BLaER1 treated with 17β-estradiol and CSF1 and Interleukin-3, amounts not matched to agents 10 nM and 100 nM (cell line): ENCODE measurements around the gene TFPT.

Experiments
- H3K27ac ChIP-seq, 11 experiments: shearing (Covaris generic); formaldehyde crosslinking; 2 replicates each; pipeline ENCODE4 v1.8.1; 2022
- H3K27me3 ChIP-seq, 11 experiments: shearing (Covaris generic); formaldehyde crosslinking; 2 replicates each; pipeline ENCODE4 v1.8.1; 2022
- H3K36me3 ChIP-seq, 11 experiments: shearing (Covaris generic); formaldehyde crosslinking; 2 replicates each; pipeline ENCODE4 v1.8.1; 2022
- H3K4me1 ChIP-seq, 10 experiments: shearing (Covaris generic); formaldehyde crosslinking; 2 replicates each; pipeline ENCODE4 v1.8.1; 2022
- H3K4me2 ChIP-seq, 11 experiments: shearing (Covaris generic); formaldehyde crosslinking; 2 replicates each; pipeline ENCODE4 v1.8.1; 2022
- H3K4me3 ChIP-seq, 10 experiments: shearing (Covaris generic); formaldehyde crosslinking; 2 replicates each; pipeline ENCODE4 v1.8.1; 2022
- H3K9ac ChIP-seq, 11 experiments: shearing (Covaris generic); formaldehyde crosslinking; 2 replicates each; pipeline ENCODE4 v1.8.1; 2022
- H3K9me3 ChIP-seq, 11 experiments: shearing (Covaris generic); formaldehyde crosslinking; replicated peaks in 1 of 11; 2 replicates each; pipeline ENCODE4 v1.8.1; 2022
- H4K20me1 ChIP-seq, 11 experiments: shearing (Covaris generic); formaldehyde crosslinking; 2 replicates each; pipeline ENCODE4 v1.8.1; 2022
- Cebpa-rat ChIP-seq, 11 experiments: shearing (Covaris generic); IDR thresholded peaks; 2 replicates each; pipeline ENCODE4 v1.8.1; 2022

TFPT gene

GRCh38 chr19:54141356-54141755, 25.9 kb upstream of the TFPT start:
- TF ChIP-seq Cebpa-rat (IDR thresholded peaks at IDR 0.05), result no peak
- H3K4me3 ChIP-seq, result no peak overlapping the region
- H3K27me3 ChIP-seq, result no peaks in the 10 kb centered on the region
- peak overlapping the region in 9 of 11 experiments; percentile 11 to 100 (median 44); a peak in 11 of 22 replicates for H3K9ac ChIP-seq
- peak overlapping the region in 3 of 11 experiments; percentile 97 to 100 (median 98); a peak in 6 of 22 replicates for H3K4me2 ChIP-seq
- no peaks in the 10 kb centered on the region for H3K9me3 ChIP-seq
- peaks cover 66 to 83% (median 78%) of the 10 kb centered on the region in 11 experiments for H4K20me1 ChIP-seq
- peak overlapping the region in 2 of 11 experiments; percentile 19 to 97; a peak in 2 of 22 replicates for H3K27ac ChIP-seq
- H3K36me3 ChIP-seq, result peaks cover 59 to 77% (median 75%) of the 10 kb centered on the region in 11 experiments
- peaks cover 30 to 42% (median 36%) of the 10 kb centered on the region in 10 experiments for H3K4me1 ChIP-seq

- Histone ChIP-seq H3K27me3 (no peaks in the 10 kb centered on the region), H3K9me3 (no peaks in the 10 kb centered on the region), H4K20me1 (peaks cover 50 to 56% (median 52%) of the 10 kb centered on the region in 11 experiments), H3K36me3 (peaks cover 32 to 50% (median 48%) of the 10 kb centered on the region in 11 experiments), H3K9ac (peak overlapping the region; percentile 95 to 100 (median 99)), H3K4me2 (peak overlapping the region; percentile 84 to 100 (median 97)), H3K4me3 (peak overlapping the region; percentile 83 to 96 (median 92)), H3K4me1 (peaks cover 39 to 51% (median 45%) of the 10 kb centered on the region in 10 experiments), H3K27ac (peak overlapping the region; percentile 97 to 100 (median 99); a peak in 21 of 22 replicates)
- TF ChIP-seq Cebpa-rat (IDR thresholded peaks at IDR 0.05), result no peak
These were observed 23.2 kb upstream of the TFPT start for GRCh38 chr19:54138489-54139256.

- H3K9me3 ChIP-seq, result no peaks in the 10 kb centered on the region
- H3K27ac ChIP-seq, result peak within 1 kb of the TSS; percentile 97 to 100 (median 99)
- peak within 1 kb of the TSS; percentile 95 to 100 (median 99) for H3K9ac ChIP-seq
- H3K27me3 ChIP-seq, result no peaks in the 10 kb centered on the region
- H3K4me3 ChIP-seq, result peak within 1 kb of the TSS; percentile 83 to 96 (median 92)
- peaks cover 24 to 48% (median 41%) of the 10 kb centered on the region in 11 experiments for H3K36me3 ChIP-seq
- H3K4me2 ChIP-seq, result peak within 1 kb of the TSS; percentile 92 to 100 (median 98)
- peaks cover 39 to 49% (median 45%) of the 10 kb centered on the region in 10 experiments for H3K4me1 ChIP-seq
- no peak for TF ChIP-seq Cebpa-rat (IDR thresholded peaks at IDR 0.05)
- H4K20me1 ChIP-seq, result peaks cover 44 to 51% (median 46%) of the 10 kb centered on the region in 11 experiments
These were observed 22.4 kb upstream of the TFPT start, which contains the start of gene CNOT3 for GRCh38 chr19:54137699-54138488. Gene CNOT3, plus strand, starts transcription at chr19:54137762. Its CDS starts 5,217 bp downstream, at chr19:54142979.

- H3K9ac ChIP-seq, result peak overlapping the region; percentile 95 to 100 (median 99)
- H3K36me3 ChIP-seq, result peaks cover 19 to 48% (median 37%) of the 10 kb centered on the region in 11 experiments
- no peaks in the 10 kb centered on the region for H3K9me3 ChIP-seq
- H3K27ac ChIP-seq, result peak overlapping the region; percentile 97 to 100 (median 99)
- no peak for TF ChIP-seq Cebpa-rat (IDR thresholded peaks at IDR 0.05)
- H3K4me1 ChIP-seq, result peaks cover 39 to 49% (median 45%) of the 10 kb centered on the region in 10 experiments
- peaks cover 36 to 43% (median 38%) of the 10 kb centered on the region in 11 experiments for H4K20me1 ChIP-seq
- peak overlapping the region; percentile 83 to 96 (median 92) for H3K4me3 ChIP-seq
- H3K27me3 ChIP-seq, result no peaks in the 10 kb centered on the region
- peak overlapping the region; percentile 91 to 98 (median 94) for H3K4me2 ChIP-seq
These were observed 21.6 kb upstream of the TFPT start for GRCh38 chr19:54136864-54137698.

GRCh38 chr19:54136086-54136863, 20.8 kb upstream of the TFPT start:
- peak overlapping the region; percentile 33 to 75 (median 65); a peak in 20 of 22 replicates for H3K9ac ChIP-seq
- H4K20me1 ChIP-seq, result peaks cover 28 to 41% (median 31%) of the 10 kb centered on the region in 11 experiments
- peak overlapping the region in 8 of 11 experiments; percentile 2 to 54 (median 30); a peak in 13 of 22 replicates for H3K27ac ChIP-seq
- no peaks in the 10 kb centered on the region for H3K9me3 ChIP-seq
- no peak for TF ChIP-seq Cebpa-rat (IDR thresholded peaks at IDR 0.05)
- H3K4me3 ChIP-seq, result peak overlapping the region; percentile 50 to 72 (median 62)
- peaks cover 39 to 44% (median 40%) of the 10 kb centered on the region in 10 experiments for H3K4me1 ChIP-seq
- H3K4me2 ChIP-seq, result peak overlapping the region; percentile 91 to 98 (median 94)
- peaks cover 19 to 48% (median 37%) of the 10 kb centered on the region in 11 experiments for H3K36me3 ChIP-seq
- H3K27me3 ChIP-seq, result no peaks in the 10 kb centered on the region

- H3K4me2 ChIP-seq, result no peak overlapping the region
- H3K4me1 ChIP-seq, result peaks cover 17 to 23% (median 19%) of the 10 kb centered on the region in 10 experiments
- TF ChIP-seq Cebpa-rat (IDR thresholded peaks at IDR 0.05), result no peak
- peaks cover 27 to 48% (median 37%) of the 10 kb centered on the region in 11 experiments for H3K36me3 ChIP-seq
- H3K9me3 ChIP-seq, result no peaks in the 10 kb centered on the region
- H3K4me3 ChIP-seq, result no peak overlapping the region
- H3K27ac ChIP-seq, result no peak overlapping the region
- no peaks in the 10 kb centered on the region for H3K27me3 ChIP-seq
- H3K9ac ChIP-seq, result no peak overlapping the region
- peaks cover 6 to 25% (median 9%) of the 10 kb centered on the region in 11 experiments; a peak in 19 of 22 replicates for H4K20me1 ChIP-seq
These were observed 18.6 kb upstream of the TFPT start for GRCh38 chr19:54133957-54134590.

GRCh38 chr19:54133312-54133956, 18.0 kb upstream of the TFPT start:
- Histone ChIP-seq H3K4me3 (no peak overlapping the region), H3K9me3 (no peaks in the 10 kb centered on the region), H3K4me1 (peaks cover 11 to 17% (median 13%) of the 10 kb centered on the region in 10 experiments), H3K36me3 (peaks cover 32 to 50% (median 41%) of the 10 kb centered on the region in 11 experiments), H3K27ac (no peak overlapping the region), H4K20me1 (peaks cover 0 to 18% (median 3%) of the 10 kb centered on the region in 11 experiments; a peak in 15 of 22 replicates), H3K9ac (no peak overlapping the region; a peak in 1 of 22 replicates), H3K4me2 (no peak overlapping the region), H3K27me3 (no peaks in the 10 kb centered on the region)
- no peak for TF ChIP-seq Cebpa-rat (IDR thresholded peaks at IDR 0.05)
